ENCODE data around the gene CRACDL.

CRACDL gene

DNA sequence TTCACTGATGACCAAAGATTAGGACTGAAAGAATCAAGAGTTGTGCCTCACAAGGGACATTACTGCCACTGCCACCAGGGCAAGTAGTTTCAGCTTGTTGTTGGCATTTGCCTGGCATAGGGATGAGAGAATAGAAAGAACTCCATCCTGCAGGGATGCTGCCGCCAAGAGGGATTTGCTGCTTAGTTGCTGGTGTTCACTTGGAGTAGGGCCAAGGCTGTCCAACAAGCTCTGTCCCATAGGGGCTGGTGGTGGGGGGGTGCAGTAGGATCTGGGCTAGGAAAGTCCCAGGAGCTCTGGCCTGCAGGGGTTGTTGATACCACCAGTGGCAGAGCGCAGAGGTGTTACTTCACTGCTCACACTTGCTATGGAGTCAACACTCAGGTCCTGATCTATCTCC is 120.2 kb downstream of the CRACDL start:
- no peak for DNase-seq (ENCODE audit: low read depth)
- H3K4me3 ChIP-seq (ENCODE audit: low read depth, low read length) = no peak overlapping the region
- TF ChIP-seq, protein P1, sequence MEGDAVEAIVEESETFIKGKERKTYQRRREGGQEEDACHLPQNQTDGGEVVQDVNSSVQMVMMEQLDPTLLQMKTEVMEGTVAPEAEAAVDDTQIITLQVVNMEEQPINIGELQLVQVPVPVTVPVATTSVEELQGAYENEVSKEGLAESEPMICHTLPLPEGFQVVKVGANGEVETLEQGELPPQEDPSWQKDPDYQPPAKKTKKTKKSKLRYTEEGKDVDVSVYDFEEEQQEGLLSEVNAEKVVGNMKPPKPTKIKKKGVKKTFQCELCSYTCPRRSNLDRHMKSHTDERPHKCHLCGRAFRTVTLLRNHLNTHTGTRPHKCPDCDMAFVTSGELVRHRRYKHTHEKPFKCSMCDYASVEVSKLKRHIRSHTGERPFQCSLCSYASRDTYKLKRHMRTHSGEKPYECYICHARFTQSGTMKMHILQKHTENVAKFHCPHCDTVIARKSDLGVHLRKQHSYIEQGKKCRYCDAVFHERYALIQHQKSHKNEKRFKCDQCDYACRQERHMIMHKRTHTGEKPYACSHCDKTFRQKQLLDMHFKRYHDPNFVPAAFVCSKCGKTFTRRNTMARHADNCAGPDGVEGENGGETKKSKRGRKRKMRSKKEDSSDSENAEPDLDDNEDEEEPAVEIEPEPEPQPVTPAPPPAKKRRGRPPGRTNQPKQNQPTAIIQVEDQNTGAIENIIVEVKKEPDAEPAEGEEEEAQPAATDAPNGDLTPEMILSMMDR (IDR thresholded peaks at IDR 0.05; ENCODE audit: insufficient read depth, low read depth, low read length, missing control alignments) = no peak

DNA sequence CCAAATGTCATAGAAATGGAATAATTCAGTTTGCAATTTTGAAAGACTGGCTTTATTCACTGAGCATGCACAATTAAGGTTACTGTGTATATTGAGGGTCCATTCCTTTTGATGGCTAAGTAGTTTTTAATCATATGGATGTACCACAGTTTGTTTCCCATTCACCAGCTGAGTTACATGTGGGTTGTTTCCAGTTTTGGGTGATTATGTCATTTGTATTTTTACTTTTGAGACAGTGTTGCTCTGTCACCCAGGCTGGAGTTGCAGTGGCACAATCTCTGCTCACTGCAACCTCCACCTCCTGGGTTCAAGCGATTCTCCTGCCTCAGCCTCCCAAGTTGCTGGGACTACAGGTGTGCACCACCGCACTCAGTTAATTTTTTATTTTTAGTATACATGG is 124.3 kb downstream of the CRACDL start:
- no peak for DNase-seq (ENCODE audit: low read depth)
- no peak overlapping the region for H3K4me3 ChIP-seq (ENCODE audit: low read depth, low read length)
- TF ChIP-seq, protein P1 (IDR thresholded peaks at IDR 0.05; ENCODE audit: insufficient read depth, low read depth, low read length, missing control alignments) = no peak

DNA sequence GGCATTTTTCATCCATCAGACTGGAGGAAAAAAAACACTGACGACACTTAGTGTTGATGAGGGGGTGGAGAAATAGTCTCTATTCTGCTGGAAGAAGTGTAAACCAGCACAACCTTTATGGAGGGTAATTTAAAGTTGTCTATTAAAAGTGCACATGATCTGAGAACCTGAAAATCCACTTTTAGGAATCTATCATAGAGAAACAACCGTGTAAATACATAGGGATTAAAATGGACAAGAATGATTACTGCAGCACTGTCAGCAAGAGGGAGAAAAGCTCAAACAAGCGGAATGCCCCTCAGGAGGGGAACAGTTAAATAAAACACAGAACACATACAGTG is 125.5 kb downstream of the CRACDL start:
- TF ChIP-seq, protein P1 (IDR thresholded peaks at IDR 0.05; ENCODE audit: insufficient read depth, low read depth, low read length, missing control alignments) = no peak
- DNase-seq (ENCODE audit: low read depth) = no peak
- H3K4me3 ChIP-seq (ENCODE audit: low read depth, low read length) = no peak overlapping the region

DNA sequence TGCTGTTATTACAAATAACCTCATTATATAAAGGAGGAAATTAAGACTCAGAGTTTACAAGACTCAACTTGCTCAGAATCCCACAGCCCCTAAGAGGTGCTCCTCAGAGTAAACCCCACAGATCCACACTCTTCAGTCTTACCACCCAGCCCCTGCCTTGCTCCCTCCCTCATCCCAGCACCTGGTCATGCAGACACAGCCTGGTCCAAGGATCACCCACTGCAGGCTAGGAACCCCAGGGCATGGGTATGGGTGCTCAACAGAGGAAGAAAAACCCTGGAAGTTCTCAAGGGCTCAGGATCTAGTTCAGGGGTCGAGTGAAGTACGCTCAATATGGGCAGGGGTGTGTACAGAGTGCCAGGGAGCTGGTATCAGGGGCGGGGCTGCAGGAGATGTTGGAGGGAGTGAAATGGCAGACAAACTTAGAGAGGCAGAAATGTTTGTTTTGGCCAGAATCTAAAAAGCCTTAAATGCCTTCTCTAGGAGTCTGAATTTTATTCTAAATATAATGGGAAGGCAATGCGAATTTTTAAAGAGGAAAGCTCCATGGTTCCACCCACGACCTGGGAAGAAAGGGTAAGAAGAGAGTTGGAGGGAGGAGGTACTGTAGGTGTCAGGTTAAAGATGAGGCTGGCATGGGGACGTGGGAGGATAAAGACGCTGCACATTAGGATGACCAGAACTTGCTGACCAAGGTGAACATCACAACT is 126.0 kb downstream of the CRACDL start:
- no peak for DNase-seq (ENCODE audit: low read depth)
- no peak overlapping the region for H3K4me3 ChIP-seq (ENCODE audit: low read depth, low read length)
- TF ChIP-seq, protein P1 (IDR thresholded peaks at IDR 0.05; ENCODE audit: insufficient read depth, low read depth, low read length, missing control alignments) = no peak

DNA sequence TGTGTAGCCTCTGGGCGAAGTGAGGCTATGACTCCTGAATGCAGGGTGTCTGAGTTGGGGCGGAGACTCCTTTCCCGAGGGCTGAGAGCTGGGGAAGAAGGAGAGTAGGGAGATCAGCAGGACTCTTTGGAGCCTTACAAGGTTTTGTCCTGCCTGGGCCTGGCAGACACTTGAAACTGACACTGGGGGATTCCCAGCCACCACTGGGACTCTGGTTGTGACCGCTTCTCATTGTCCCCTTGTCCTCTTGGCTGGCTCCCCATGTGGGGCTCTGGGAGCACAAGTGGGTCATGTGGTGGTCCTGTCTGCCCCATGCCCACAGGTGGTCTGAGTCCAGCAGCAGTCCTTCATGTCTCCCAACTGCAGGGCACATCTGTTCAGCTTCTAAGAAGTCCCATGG is 126.9 kb downstream of the CRACDL start:
- no peak for DNase-seq (ENCODE audit: low read depth)

DNA sequence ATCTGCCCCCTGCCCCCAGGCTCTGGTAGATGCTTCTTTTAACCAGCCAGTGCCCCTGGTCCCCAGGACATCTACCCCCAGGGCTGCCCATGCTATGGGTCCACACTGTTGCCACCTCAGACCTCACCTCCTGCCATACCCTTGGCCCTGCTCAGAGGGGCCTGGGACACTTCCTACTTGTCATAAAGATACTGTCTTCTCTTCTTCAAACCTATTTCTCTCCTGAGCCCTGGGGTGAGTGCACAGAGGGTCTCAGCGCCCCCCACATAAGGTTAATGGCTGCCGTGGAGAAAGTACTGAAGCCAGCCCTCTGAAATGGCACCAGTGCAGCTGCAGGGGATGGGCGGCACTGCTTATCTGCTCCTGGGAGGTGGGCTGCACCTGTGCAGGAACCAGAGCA is 127.5 kb downstream of the CRACDL start:
- TF ChIP-seq, protein P1 (IDR thresholded peaks at IDR 0.05; ENCODE audit: insufficient read depth, low read depth, low read length, missing control alignments) = no peak
- H3K4me3 ChIP-seq (ENCODE audit: low read depth, low read length) = no peak overlapping the region
- DNase-seq (ENCODE audit: low read depth) = no peak

More for the DNA sequence above, 126.9 kb downstream of the CRACDL start:
- no peak overlapping the region for H3K4me3 ChIP-seq (ENCODE audit: low read depth, low read length)
- TF ChIP-seq, protein P1 (IDR thresholded peaks at IDR 0.05; ENCODE audit: insufficient read depth, low read depth, low read length, missing control alignments) = no peak

DNA sequence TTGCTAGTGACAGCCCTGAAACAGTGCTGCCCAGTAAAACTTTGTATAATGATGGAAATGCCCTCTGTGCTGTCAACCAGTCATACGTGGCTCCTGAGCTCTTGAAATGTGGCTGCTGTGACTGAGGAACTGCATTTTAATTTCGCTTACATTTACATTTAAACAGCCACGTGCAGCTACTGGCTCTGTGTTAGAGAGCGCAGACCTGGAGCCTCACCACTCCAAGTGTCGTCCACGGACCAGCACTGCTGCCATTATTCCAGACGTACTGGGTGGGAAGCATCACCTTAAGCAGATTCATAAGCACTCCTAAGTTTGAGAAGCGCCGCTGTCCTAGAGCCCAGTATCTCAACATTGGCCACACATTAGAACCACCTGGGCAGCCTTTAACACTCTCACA is 128.1 kb downstream of the CRACDL start:
- TF ChIP-seq, protein P1 (IDR thresholded peaks at IDR 0.05; ENCODE audit: insufficient read depth, low read depth, low read length, missing control alignments) = no peak
- DNase-seq (ENCODE audit: low read depth) = no peak

More for the DNA sequence above, 128.1 kb downstream of the CRACDL start:
- no peak overlapping the region for H3K4me3 ChIP-seq (ENCODE audit: low read depth, low read length)

Measured in GM12865 (cell line).